ENCODE measurements around the gene ZNF672.

Gene ZNF672

DNA sequence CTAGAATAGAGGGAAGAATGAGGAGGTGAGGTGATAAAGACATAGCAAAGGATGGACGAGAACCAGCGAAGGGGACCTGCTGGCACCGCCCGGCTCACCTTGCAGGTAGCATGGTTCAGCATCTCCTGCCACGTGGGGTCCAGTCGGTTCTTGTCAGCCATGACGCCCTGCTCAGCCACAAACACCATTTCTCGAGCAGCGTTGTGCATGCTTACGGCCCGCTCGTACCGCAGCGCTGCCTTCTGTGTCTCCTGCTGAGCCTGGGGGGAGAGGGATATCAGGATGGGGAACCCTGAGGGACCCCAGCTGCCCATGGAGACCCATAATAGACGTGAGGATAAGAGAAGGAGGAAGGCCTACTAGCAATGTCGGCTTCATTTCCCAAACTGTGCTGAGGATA lies 23.7 kb upstream of the ZNF672 start:
- TF ChIP-seq, protein P1, sequence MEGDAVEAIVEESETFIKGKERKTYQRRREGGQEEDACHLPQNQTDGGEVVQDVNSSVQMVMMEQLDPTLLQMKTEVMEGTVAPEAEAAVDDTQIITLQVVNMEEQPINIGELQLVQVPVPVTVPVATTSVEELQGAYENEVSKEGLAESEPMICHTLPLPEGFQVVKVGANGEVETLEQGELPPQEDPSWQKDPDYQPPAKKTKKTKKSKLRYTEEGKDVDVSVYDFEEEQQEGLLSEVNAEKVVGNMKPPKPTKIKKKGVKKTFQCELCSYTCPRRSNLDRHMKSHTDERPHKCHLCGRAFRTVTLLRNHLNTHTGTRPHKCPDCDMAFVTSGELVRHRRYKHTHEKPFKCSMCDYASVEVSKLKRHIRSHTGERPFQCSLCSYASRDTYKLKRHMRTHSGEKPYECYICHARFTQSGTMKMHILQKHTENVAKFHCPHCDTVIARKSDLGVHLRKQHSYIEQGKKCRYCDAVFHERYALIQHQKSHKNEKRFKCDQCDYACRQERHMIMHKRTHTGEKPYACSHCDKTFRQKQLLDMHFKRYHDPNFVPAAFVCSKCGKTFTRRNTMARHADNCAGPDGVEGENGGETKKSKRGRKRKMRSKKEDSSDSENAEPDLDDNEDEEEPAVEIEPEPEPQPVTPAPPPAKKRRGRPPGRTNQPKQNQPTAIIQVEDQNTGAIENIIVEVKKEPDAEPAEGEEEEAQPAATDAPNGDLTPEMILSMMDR (IDR thresholded peaks at IDR 0.05; ENCODE audit: low read depth, low read length), result no peak
- no peak for DNase-seq (ENCODE audit: low read depth in 2 of 2)
- no peak overlapping the region for H3K4me3 ChIP-seq (replicated peaks in 1 of 2; ENCODE audit: low read depth in 2 of 2, low read length in 2 of 2)

DNA sequence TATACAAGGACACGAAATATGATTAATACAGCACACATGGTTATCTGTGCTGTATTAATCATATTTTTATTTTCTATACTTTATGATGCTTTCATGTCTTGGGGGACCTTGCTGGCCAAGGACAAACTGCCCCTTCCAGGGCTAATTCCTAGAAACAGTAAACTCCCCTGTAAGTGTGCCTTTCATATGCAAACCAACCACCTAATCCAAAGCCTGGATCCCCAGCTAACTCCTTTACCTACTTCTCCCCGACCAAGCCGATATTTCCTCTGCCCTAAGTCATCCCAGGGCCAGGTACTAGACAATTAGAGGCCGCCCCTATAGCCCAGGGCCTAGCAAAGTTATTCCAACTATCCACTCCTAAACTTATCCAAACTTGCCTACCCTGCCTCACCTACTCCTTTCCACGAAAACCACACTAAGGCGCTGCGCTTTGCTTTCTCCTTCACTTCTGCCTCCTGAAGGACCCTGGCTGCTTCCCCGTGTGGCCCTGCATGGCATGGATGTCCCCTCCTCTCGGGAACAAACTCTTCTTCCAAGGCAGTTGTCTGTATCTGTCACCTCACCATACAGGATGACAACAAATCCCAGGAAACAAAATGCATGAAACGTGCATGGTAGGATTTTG lies 22.5 kb upstream of the ZNF672 start:
- DNase-seq (ENCODE audit: low read depth in 2 of 2), result no peak
- H3K4me3 ChIP-seq (replicated peaks in 1 of 2; ENCODE audit: low read depth in 2 of 2, low read length in 2 of 2), result no peak overlapping the region
- TF ChIP-seq, protein P1 (IDR thresholded peaks at IDR 0.05; ENCODE audit: low read depth, low read length), result no peak

DNA sequence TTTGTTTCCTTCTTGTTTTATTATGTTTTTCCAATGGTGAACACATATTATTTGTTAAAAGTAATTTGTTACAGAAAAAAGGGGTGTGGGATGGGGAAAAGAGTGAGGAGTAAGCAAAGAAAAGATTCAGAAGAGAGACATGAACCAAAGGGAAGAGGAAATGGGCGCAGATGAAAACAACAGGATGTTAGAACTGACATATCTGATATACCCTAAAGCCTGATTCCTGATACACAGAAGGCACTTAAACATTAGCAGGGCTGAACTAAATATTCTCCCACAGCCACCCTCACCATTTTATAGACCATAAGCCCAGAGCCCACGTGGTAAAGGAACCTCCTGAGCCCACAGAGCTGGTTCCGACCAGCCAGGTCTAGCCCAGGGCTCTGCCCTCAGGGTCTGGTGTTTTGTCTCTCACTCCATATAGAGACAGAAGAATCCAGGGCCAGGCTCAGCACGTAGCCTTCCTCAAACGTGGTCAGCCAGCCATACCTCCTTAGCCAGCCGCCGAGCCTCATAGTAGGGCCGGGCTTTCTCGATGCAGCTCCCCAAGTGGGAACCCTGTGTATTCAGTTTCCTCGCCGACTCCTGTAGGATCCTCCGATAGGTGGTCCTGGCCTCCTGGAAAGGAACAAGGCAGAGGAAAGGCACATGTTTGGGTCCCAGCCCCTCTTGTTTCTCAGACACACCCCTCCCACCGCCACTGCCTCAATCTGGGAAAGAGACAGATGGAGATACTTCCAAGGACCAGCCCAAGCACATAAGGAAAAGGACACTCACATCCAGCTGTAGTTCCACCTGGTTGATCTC lies 21.8 kb upstream of the ZNF672 start:
- TF ChIP-seq, protein P1 (IDR thresholded peaks at IDR 0.05; ENCODE audit: low read depth, low read length), result no peak
- H3K4me3 ChIP-seq (replicated peaks in 1 of 2; ENCODE audit: low read depth in 2 of 2, low read length in 2 of 2), result no peak overlapping the region
- no peak for DNase-seq (ENCODE audit: low read depth in 2 of 2)

DNA sequence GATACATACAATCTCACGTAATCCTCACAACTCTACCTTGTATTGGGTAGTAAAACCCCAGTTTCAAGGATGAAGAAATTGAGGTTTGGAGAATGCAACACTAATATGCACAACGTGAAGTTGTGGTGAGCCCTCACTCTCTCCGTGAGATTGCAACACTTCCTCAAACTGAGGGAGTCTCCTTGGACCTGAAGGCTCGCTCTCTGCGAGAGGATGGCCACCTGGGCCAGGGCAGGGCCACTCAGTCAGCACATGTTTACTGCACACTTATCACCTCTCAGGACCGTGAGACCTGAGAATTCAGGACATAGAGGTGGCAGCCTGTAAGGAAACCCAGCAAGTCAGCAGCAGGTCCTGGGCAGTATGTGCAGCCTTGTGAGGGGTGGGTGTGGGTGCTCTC lies 21.0 kb upstream of the ZNF672 start:
- H3K4me3 ChIP-seq (replicated peaks in 1 of 2; ENCODE audit: low read depth in 2 of 2, low read length in 2 of 2), result no peak overlapping the region
- no peak for DNase-seq (ENCODE audit: low read depth in 2 of 2)
- TF ChIP-seq, protein P1 (IDR thresholded peaks at IDR 0.05; ENCODE audit: low read depth, low read length), result no peak

DNA sequence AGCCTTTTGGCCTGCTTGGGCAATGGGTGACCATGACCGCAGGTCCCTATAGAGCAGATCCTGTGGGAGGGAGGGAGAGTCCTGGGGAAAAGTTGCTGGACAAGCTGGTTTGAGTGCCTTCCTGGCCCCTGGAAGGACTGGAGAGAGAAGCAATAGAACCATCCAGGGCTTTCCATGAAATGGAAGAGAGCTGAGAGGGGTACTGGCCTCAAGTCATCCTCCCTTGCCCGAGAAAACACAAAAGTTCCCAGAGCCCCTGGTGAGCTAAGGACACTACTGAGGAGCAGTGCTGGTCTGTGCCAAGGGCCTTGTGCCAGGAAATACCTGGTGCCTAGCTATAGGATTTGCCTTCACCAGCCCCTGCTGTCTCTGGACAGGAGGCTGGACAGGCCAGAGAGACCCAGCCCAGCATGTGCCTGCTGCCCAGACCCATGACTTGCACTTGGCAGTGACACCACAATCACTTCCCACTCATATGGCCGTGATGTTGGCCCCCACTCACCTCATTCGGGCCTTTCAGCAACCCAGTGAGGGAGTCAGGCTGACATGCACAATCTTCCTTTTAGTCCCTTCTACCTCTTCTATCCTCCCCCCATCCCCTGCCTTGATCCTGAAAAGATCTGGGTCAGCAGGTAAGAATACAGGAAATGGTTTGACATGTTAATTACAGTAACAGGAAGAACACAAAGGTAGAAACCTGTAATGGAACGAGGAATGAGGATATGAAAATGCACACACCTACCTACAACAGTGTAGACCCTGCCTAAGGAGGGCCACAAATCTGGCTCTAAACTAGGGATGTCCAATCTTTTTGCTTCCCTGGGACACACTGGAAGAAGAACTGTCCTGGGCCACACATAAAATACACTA lies 19.3 kb upstream of the ZNF672 start:
- no peak for DNase-seq (ENCODE audit: low read depth in 2 of 2)
- TF ChIP-seq, protein P1 (IDR thresholded peaks at IDR 0.05; ENCODE audit: low read depth, low read length), result no peak
- no peak overlapping the region for H3K4me3 ChIP-seq (replicated peaks in 1 of 2; ENCODE audit: low read depth in 2 of 2, low read length in 2 of 2)

DNA sequence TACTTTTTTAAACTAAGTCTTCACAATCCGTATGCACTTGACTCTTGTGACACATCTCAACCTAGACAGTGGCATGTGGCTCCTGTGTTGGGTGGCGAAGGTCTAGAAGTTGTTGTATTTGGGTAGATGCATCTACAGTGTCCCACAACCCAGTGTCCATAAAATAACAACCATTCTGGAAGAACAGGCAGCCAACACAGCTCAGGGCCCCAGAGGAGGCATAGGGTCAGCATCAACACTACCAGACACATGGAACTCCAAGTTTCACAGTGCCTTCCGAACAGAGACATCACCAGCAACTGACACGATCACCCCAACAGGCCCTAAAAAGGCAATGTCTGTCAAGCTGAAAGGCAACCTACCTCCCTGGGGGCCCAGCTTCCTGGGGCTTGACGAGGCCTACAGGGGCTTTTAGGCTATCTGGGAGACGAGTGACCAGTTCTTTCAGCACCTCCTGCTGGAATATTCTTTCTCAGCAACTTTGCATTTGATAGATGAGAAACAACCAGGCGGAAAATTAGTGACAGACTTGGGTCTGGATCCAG lies 17.9 kb upstream of the ZNF672 start:
- no peak for DNase-seq (ENCODE audit: low read depth in 2 of 2)
- TF ChIP-seq, protein P1 (IDR thresholded peaks at IDR 0.05; ENCODE audit: low read depth, low read length), result no peak
- no peak overlapping the region for H3K4me3 ChIP-seq (replicated peaks in 1 of 2; ENCODE audit: low read depth in 2 of 2, low read length in 2 of 2)

Data from cardiac fibroblast (primary cell).